Fibroblast of skin of scalp (primary cell): ENCODE data around the gene RAD50.
A peak's percentile ranks its signal among the peaks of the same experiment; 100 is the strongest.

Experiments
- DNase-seq: peaks from one replicate; pipeline ENCODE4 v3.0.0-alpha.2; 2013

RAD50 gene

DNA sequence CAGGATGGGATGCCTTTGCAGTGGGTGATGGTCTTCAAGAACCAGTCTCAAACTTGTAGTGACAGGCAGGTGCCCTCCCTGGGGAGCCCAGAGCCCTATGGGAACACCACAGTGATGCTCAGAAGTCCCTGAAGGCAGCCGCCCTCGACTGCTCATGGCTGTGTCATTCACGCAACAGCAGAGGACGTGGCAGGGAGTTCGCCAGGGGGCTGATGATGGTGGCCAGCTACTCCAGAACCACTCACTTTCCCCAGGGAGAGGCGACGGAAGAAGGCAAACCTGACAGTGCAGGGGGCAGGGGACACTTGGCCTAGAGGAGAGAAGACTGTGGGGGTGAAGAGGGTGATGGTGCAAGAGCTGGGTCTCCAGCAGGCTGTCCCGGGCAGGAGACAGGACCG lies 105.2 kb downstream of the RAD50 start:
- DNase-seq = no peak

DNA sequence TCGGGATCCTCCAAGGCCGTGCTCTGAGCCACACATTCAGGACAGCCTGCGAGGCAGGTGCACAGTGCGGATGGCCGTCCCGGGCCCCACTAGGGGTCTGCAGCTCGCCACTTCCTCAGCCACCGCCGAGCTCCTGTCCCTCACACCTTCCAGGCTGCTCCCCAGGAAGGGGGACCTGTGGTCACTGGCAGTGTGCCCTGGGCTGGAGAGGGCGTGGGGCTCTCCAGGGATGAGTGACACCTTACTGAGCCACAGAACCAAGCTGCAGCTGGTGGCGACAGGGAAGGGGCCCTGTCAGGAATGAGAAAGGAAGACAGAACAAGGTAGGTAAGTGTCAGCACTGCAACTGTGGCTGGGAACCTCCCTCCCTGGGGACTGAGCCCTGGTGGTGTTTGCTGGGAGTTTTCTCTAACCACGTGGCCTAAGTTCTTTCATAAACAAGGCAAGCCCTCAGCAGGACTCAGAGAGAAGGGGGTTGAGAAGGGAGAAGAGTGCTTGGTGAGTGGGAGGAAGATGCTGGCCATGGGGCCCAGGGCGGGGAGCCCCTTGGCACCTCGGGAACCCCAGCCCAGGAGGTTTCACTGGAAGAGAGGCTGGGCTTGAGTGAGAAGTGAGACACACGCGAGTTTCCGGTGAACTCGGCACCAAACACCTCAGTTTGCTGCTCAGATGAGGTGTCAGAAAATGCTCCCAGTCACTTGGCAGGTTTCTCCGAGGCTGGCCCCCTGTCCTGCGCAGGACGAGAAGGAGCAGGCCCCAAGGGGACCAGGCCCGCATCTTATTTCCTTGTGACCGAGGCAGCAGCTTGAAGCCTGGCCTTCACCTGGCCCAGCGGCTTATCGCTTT lies 106.4 kb downstream of the RAD50 start:
- no peak for DNase-seq

DNA sequence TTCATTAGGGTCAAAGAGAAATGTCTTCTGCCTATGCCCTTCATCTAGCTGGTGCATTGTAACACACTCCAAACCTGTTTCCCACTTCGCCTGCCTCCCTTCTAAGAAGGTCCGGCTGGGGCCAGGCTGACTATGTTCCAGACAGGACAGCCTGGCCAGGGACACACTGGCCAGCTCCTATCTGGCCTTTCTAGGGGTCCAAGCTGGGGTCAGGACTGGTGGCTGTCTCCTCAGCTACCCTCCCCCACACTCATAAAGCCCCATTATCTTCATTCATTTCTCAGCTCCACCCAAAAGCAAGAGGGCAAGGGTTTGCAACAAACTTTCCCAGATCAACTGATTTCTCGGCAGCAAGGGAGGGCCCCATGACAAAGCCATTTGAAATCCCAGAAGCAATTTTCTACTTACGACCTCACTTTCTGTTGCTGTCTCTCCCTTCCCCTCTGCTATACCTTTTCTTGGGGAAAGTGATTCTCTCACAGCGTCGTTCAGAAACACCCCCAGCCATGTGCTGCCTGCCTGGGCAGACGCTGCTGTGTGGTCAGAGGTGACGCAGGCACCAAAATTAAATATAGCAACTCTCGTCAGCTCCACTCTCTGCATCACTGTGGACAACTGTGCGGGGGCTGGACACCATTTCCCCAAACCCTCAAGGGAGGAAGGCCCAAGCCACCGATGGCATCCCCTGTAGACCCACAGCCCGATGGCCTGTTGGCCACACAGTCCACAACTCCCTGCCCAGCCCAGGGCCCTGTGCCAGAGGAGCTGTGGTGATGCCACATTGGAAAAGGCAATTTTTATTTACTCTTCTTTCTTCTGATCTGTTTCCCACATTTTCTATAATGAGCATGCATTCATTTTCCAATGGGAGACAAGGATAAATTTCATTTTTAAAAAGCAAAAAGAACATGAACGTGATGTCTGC lies 107.3 kb downstream of the RAD50 start:
- DNase-seq = no peak

DNA sequence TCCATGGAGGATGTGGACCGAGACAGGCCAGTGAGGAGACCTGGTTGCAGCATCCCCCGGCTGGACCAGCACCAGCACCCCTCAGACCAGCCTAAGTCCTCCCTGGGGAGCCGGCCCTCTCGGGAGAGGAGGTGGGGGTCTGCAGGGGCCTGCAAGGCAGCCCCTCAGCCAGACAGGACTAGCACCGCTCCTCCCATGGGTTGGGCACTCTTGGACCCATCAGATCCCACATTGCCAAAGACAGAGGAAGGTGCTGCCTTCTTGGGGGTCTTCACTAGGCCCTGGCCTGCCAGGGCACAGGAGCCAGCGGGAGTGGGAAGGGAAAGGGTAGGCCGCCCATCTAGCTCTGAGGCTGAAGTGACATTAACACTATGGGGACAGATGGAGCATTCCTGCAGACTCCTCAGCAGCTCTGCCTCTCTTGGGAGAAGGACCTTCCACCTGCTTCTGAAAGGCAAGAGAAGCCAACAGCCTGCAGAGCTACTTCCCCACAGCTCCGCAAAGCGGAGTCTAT lies 108.0 kb downstream of the RAD50 start:
- no peak for DNase-seq

DNA sequence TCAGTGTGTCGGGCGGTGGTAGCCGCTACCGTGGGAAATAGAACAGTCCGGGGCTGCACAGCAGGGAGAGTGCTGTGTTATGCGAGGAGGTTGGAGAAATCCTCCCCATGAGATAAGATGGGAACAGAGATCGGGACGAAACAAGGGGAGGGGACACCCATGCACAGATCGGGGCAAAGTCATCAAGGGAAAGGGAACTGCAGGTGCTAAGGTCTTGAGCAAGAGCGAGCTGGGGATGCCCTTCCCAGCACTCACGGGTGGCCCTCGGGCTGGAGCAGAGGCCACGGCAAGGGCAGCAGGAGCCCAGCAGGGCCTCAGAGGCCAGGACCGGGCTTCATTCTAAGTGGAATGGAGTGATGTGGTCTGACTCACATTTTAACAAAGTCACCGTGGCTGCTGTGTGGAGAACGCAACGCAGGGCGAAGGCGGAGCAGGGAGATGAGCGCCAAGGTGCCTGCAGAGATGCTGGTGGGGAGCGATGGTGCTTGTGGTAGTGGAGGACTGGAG lies 108.8 kb downstream of the RAD50 start:
- DNase-seq = no peak

DNA sequence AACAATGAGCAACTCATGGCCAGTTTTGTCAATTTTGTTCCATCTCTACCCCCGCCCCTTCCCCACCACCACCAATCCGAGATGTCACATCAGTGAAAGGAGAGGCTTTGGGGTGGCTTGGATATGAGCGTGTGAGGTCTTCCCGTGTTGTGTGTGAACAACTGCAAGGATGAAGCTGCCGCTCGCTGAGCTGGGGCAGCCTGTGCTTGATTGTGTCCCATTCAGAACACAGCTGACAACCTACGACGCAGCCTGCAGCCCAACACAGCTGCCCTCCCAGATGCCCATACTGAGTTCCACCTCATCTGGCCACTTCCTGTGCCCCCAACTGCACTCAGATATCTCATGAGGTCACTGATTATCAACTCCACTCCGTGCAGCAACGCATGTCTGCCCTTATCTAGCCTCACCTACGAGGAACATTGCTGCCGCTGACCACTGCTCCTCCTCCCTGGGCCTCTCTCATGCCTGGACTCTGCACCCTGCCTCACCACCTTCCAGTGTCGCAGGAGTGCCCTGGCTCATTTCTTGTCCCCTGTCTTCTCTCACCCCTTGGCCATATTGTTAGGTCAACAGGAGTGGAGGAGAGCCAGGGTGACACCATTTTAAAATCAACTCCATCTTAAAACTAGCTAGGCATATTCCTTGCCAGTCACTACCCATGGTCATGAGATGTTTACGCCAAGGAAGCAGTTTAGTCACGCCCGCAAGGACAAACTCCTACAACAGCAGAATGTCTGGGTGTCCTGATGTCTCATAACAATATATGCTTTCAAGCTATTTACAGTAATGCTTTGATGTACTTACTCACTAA lies 109.7 kb downstream of the RAD50 start:
- no peak for DNase-seq

DNA sequence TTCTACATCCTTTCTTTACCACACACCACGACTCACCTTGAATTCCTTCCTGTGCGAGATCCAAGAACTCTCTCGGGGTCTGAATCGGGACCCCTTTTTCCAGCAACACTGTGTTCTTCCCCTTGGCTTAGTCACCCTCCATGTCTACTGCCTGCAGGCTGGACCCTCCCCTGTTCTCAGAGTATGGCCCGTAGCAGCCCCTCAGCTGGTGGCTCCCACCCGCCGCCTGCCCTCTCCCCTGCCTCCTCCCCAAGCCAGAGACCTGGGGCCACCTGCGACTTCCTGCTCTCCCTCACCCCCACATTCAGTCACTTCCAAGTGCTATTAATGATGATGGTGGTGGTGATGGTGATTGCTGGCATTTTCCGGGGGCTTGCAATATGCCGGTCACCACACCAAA lies 110.5 kb downstream of the RAD50 start:
- no peak for DNase-seq

DNA sequence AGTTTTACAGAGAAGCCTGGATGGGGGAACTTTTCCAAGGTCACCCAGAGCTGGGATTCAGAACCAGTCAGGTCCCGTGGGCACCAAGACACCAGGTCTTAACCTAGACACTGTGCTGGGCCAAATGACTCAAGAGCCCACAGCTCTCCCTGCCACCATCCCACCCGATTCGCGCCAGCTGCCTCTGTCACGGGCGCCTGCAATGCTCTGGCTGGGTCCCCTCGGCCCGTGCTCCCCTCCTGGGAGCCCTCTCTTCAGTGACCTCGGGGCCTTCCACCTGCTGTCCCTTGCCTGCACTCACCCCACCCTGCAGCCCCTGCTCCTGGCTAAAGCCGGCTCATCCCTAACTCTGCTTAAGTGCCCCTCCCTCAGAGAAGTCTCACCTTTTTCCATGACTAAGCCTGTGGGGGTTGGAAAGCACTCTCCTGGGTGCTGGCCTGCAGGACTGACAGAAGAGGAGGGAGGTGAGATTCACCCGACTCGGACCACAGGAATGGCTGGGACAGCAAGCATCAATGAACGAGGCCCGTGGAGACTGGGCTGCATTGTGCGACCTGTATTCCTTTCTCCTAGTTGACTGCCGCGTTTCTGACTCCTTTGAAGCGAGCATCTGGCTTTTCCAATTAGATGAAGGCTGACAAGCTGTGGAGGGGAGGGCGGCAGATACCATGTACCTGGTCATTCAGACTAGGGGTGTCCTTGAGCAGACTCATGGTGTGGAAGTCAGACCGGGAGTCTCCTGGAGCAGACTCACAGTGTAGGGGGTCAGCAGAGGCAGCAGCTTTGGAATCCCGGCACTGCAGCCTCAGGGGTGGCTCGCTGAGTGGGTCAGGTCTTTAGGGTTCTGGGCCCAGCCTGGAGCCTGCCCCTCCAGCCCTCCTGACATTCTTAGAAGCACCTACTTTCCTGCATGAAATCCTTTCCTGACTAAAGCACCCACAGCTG lies 111.3 kb downstream of the RAD50 start:
- DNase-seq = no peak

DNA sequence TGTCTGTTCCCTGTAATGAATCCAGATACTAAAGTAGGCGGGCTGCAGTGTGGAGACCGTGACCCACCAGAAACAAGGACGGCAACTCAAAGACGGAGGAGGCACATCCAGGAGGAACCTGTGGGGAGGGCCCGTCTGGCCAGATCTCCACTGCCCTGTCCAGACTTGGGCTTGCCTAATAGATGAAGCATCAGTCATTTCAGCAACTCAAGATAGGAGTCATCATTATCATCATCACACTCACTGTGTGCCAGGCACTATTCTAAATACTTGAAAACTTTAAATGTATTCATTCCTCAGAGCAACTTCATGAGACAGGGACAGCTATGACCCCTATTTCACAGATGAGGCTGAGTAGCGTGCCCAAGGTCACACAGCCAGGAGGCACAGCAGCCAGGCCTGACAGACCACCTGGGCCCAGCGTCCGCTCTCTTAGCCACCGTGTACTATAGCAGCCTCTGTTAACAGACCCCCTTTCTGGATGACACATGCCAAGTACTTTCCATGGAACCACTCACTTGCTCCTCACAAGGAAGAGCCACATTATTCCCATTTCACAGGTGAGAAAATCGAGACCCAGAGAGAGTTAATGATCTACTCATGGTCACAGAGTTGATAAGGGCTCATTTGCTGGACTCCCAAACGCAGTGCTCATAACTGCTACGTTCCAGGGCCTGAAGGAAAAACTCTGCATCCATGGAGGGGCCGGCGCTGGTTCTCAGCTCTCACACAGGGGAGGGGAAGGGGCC lies 112.1 kb downstream of the RAD50 start:
- no peak for DNase-seq

DNA sequence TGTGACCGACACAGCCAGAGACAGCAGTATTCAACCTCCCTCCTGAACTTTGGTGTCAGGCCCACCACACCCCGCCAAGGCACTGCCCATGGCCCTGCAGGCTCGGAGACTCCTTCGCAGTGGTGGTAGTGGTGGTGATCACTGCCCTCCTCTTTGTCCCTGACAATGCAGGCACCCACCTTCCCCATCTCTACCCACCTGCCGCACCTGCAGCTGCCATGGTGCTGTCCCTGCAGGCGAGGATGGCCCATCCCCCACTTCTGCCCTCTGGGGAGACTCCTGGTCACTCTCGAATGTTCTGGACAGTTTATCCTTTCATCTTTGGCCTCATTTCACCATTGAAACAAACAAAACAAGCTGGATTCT lies 112.7 kb downstream of the RAD50 start:
- DNase-seq = no peak

DNA sequence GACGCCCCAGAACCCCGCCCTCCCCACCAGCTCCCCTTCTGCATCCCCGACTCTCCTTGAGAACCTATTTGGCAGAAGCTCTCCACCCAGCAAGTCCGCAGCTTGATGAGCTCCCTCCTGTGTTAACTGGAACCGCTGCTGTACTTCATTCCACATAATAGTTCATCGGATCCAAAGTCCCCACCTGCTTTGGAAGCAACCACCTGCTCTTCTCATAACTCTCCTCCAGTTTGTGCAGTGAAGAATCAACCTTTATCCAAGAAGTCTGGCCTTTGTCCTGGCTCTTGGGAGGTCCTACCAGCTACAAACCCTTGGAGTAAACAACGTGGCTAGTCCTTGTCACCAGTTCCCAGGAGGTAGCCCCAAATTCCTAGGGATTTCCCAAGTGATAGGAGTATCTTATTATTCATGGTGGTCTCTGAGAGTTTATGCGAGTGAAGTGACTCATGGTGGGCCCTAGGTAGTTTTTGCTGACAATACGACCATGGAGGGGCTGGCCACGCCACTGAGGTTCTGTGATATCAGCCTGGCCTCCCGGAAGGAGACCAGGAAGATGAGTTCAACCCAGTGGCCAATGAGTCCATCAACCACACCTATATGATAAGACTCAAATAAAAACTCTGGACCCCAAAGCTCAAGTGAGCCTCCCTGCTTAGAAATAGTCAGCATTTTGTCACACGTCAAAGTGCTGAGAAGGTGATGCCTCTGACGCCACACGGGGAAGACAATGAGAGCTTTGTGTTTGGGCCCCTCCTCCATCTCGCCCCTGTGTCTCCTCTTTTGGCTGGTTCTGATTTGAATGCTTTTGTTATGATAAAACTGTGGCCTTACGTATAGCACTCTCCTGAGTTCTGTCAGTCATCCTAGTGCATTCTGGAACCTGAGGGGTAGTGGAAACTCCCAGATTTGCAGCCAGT lies 113.4 kb downstream of the RAD50 start:
- no peak for DNase-seq

DNA sequence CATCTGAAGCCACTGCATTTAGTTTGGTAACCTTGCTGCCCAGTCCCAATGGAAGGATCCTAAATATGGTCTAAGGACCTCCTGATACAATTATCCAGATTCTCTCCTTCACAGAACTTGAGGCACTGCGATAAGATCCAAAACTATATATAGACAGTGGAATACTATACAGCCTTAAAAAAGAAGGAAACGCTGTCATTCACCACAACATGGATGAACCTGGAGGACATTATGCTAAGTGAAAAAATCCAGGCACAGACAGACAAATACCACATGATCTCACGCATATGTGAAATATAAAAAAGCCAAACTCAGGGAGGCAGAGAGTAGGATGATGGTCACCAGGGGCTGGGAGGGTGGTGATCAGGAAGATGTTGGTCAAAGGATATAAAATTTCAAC lies 114.2 kb downstream of the RAD50 start:
- no peak for DNase-seq

DNA sequence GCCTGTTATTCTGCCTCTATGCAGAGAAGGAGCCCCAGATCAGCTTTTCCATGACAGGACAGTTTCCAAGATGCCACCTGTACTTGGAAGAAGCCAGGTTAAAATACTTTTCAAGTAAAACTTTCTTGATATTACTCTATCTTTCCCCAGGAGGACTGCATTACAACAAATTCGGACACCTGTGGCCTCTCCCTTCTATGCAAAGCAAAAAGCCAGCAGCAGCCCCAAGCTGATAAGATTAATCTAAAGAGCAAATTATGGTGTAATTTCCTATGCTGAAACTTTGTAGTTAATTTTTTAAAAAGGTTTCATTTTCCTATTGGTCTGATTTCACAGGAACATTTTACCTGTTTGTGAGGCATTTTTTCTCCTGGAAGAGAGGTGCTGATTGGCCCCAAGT lies 116.7 kb downstream of the RAD50 start:
- DNase-seq = no peak

DNA sequence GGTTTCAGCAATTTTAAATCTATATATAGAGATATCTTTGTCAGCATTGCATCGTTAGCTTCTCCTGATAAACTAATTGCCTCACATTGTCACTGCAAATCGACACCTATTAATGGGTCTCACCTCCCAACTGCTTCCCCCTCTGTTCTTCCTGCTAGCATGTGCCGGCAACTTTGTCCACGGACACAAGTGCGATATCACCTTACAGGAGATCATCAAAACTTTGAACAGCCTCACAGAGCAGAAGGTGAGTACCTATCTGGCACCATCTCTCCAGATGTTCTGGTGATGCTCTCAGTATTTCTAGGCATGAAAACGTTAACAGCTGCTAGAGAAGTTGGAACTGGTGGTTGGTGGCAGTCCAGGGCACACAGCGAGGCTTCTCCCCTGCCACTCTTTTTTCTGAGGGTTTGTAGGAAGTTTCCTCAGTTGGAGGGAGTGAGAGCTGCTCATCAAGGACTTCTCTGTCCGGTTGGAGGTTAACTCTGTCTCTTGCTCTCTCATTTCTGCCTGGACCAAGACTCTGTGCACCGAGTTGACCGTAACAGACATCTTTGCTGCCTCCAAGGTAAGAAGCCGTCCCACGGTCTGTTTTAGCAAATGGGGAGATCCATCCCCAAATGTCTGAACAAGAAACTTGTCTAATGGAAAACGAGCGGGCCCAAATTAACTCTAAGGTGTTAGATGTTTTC lies 117.3 kb downstream of the RAD50 start, which contains the start of gene IL4:
Gene IL4 (plus strand): TSS at position 51 of the 692 bp plus-strand sequence. CDS start 62 bp downstream, at position 113.
- DNase-seq = no peak

DNA sequence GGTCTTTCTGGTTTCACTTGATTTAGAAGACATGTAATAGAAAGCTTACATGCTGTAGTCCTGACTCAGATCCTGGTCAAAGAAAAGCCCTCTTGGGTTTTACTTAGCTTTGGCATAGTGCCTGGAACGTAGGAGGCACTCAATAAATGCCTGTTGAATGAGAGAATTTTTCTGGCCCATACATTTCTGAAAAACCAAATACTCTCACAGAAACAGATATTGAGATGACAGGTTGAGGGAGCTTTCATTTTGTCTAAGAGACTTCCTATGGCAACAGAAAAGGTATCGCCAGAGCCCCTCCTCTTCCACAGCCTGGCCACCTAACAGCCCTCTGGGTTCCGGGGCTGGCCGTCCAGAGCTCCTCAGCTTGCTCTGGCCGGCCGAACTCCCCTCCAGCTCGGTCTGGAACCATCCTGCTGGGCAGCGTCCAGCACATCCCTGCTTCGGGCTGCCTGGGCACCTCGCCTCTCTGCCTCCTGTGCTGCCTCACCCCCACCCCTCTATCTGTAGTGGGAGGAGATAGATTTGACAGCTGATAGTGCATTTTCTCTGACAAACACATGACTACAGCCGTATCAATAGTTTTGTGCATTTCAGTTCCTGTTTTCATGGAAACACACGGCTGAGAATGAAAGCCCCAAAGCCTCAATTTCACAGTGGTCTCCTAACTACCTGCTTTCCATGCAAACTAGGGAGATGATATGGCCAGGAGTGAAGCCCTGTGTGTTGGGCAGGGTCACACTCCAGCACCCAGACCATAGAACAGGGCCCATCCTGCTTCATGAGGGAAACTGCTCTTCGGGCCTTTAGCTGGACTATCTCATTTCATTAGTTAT lies 118.1 kb downstream of the RAD50 start:
- DNase-seq = peak; percentile 98

DNA sequence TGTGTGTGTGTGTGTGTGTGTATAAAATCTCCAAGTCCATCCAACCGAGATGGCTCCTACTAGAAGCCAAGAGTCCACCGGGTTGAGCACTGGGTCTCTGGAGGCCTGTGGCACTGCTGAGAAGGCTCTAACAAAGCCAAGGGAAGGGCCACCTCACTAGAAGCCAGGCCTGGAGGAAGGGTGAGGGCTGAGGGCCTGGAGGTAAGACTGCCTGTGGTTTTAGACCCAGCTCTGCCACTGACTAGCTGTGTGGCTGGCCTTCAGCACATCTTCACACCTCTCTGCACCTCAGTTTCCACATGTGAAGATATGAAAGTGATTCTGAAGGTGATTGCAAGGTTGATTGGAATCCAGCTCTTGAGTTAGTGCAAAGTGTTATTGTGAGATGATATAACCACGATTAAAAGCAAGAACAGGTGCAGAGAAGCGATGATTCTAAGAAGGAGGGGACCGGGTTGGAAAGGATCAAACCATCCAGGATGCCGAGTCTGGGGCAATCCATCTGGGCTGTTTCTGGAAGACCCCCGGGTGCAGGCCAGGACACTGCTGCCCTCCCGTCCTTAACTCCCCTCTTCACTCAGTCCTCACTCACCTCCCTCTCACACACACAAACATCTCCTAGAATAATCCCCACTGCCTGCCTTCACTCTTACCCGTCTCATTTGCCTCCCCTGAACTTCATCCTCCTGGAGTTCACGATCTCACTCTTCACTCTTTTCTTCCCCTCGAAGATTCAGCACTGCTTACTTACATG lies 119.3 kb downstream of the RAD50 start:
- no peak for DNase-seq

DNA sequence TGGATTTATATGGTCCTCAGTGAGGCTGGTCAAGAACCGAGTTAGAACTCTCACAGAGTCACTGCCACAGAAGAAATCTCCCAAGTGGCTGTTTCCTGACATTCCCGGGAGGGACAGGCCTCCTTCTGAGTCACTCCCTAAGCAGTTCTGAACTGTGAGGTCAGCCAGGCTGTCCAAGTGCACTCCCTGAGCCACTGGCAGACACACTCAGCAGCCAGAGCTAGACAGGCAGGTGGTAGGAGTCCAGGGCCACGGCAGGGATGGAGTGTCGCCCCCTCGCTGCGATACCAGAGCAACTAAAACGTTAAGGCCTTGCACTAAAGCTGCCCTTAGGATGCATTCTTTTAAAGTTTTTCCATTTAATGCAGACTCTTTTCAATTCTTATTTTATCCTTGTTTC lies 120.4 kb downstream of the RAD50 start:
- peak; percentile 85 for DNase-seq
